ENCODE measurements around the gene TNRC6A.
A peak's percentile ranks its signal among the peaks of the same experiment; 100 is the strongest.
"Not testable (repeated sequence)": the region's sequence is repeated elsewhere in the genome, so short reads cannot be mapped to it uniquely, and the experiment has no call there.

TNRC6A gene

DNA sequence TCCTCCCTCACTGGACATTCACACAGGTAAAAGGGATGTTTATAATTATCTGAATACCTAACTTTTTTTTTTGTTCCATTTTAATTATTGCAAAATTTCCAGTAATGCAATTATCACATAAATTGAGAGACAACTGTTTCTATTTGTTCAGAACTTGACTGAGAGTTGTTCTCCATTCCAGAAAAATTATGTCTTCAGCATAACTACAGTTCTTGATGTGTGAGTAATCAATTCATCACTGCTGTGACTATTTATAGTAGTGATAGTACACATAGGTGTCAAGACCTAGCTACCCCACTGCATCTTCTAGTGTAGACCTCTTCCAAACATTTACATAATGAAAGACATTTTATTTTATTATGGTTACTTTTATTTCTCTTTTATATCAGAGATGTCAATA lies 5.8 kb upstream of the TNRC6A start:
- DNase-seq (ENCODE audit: insufficient read length, low spot score) (no peak), FAIRE-seq (no peak)

GRCh38 chr16:24728011-24728410 lies 1.4 kb upstream of the TNRC6A start:
- FAIRE-seq, result no peak
- no peak for DNase-seq (ENCODE audit: insufficient read length, low spot score)

- DNase-seq (ENCODE audit: insufficient read length, low spot score) (no peak), FAIRE-seq (no peak)
These were observed 584 bp upstream of the TNRC6A start for GRCh38 chr16:24728891-24729242.

DNA sequence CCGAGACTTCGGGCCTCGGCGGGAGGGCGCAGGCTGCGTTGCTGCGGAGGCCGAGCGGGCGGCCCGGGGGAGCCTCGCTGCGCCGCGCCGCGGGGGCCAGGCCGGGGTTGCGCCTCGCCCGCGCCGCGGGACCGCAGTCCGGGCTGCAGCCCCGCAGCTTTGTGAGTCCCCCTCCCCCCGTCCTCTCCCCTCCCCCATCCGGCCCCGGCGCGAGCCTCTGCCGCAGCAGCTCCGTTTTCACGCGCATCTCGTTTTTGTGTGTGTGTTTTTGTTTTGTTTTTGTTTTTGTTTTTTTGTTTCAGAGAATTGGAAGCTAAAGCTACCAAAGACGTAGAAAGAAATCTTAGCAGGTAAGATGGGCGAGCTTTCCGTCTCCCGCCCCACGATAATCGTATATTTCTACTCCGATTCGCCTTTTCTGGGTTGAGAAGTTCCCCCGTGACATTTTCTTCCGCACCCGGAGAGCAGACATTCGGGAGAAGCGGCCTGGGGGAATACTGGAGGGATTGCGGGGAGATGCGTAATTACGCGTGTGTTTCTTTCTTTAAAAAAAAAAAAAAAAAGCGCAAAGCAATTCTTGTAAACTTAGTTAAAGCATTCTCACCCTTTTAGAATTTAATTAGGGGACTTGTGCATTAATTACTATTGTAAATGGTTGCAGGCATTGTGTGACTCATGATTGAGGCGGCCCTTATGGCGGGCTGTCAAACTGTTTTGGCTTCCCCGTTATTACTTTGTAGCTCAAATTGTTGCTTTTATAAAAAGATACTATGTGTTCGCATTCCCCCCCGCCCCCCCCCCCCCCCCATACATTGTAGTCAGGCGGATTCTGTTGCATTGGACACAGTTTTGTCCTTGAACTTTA lies 732 bp downstream of the TNRC6A start:
- no peak for FAIRE-seq
- DNase-seq (ENCODE audit: insufficient read length, low spot score), result no peak

- FAIRE-seq, result no peak
- no peak for DNase-seq (ENCODE audit: insufficient read length, low spot score)
These were observed 1.5 kb downstream of the TNRC6A start for GRCh38 chr16:24730914-24731313.

- FAIRE-seq (no peak), DNase-seq (ENCODE audit: insufficient read length, low spot score) (no peak)
These were observed 2.4 kb downstream of the TNRC6A start for GRCh38 chr16:24731722-24732419.

GRCh38 chr16:24734382-24734781 lies 4.9 kb downstream of the TNRC6A start:
- FAIRE-seq (no peak), DNase-seq (ENCODE audit: insufficient read length, low spot score) (no peak)

DNA sequence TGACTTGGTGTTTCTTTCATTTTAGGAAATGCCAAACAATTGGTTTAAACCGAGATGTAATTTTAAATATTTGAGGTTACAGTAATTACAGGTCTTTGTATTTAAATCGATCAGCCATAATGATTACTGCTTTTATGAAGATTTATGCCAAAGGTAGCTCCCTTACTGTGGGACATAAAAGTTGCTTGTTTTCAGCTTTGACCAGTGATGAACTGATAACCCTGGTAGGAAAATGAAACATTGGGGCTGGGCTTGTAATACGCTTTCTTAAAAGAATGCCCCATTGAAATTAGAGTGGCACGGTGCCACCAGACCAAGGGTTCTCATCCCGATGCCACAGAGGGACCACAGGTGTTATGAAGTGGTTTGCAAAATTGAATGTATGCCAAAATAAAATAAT lies 7.3 kb downstream of the TNRC6A start:
- DNase-seq (ENCODE audit: insufficient read length, low spot score) (no peak), FAIRE-seq (no peak)

- DNase-seq (ENCODE audit: insufficient read length, low spot score), result no peak
- FAIRE-seq, result no peak
These were observed 8.0 kb downstream of the TNRC6A start for GRCh38 chr16:24737391-24737871.

DNA sequence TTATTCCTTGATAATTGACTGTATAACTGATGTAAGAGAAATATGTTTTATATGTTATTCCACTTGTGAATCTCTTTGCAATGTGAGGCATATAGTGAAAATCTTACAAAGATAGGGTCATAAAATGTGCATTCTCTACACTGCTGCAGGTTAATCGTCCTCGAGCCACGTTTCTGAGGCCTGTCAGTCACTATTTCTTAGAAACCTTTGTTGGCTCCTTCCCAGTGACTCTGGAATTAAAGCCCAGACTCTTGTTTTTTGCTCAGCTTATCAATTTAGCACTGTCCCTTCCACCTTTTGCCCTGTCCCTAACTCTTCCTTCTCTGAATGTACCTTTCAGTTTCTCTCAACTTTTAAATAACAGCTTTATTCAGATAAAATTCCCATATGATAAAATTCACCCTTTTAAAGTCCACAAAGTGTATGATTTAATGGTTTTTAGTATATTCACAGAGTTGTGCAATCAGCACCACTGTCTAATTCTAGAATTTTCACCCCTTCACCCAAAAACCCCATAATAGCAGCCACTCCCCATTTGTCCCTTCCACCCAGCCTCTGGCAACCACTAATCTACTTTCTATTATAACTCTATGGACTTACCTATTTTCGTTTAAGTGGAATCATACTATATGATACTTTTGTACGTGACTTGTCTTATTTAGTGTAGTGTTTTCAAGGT lies 8.6 kb downstream of the TNRC6A start:
- no peak for DNase-seq (ENCODE audit: insufficient read length, low spot score)
- FAIRE-seq, result no peak

- no peak for DNase-seq (ENCODE audit: insufficient read length, low spot score)
- no peak for FAIRE-seq
These were observed 9.4 kb downstream of the TNRC6A start for GRCh38 chr16:24738895-24739294.

DNA sequence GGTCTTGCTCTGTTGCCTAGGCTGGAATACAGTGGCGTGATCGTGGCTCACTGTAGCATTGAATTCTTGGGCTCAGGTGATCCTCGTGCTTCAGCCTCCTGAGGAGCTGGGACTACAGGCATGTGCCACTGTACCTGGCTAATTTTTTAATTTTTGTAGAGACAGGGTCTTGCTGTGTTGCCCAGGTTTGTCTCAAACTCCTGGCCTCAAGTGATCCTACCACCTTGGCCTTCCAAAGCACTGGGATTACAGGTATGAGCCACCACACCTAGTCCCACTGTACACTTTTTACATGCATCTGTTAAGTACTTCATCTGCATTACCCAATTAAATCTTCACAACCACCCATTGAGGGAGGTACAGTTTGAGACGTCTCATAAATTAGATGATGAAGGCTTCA lies 12.4 kb downstream of the TNRC6A start:
- no peak for DNase-seq (ENCODE audit: insufficient read length, low spot score)
- no peak for FAIRE-seq

DNA sequence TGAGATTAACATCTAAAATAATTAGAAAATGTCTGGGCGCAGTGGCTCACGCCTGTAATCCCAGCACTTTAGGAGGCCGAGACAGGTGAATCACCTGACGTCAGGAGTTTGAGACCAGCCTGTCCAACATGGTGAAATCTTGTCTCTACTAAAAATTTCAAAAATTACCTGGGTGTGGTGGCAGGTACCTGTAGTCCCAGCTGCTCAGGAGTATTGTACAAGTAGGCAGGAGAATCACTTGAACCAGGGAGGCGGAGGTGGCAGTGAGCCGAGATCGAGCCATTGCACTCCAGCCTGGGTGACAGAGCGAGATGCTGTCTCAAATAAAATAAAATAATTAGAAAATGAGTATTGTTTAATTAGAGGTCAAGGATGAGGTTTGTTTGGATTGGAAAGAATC lies 13.2 kb downstream of the TNRC6A start:
- FAIRE-seq, result not testable (repeated sequence)

GRCh38 chr16:24745391-24745790 lies 15.9 kb downstream of the TNRC6A start:
- DNase-seq (ENCODE audit: insufficient read length, low spot score) (no peak), FAIRE-seq (no peak)

More for the DNA sequence above, 13.2 kb downstream of the TNRC6A start:
- not testable (repeated sequence) for DNase-seq (ENCODE audit: insufficient read length, low spot score)

DNA sequence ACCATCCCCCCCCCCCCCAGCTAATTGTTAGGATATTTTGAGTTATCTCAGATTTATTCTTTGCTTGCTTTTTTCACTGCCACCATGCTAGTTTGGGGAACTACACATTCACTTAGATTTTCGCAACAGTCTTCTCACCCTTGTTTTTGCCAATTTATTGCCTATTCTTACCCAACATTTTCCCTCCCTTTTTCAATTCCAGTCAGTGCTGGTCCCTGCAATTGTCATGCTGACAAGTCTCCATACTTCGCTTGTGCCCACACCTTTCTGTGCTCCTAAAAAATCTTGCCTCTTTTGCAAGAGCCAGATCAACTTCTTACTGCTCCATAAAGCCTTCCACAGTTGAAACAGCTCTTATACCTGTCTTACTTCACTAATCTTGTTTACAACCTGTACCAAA lies 16.3 kb downstream of the TNRC6A start:
- no peak for FAIRE-seq
- no peak for DNase-seq (ENCODE audit: insufficient read length, low spot score)

GRCh38 chr16:24747441-24747840 lies 18.0 kb downstream of the TNRC6A start:
- no peak for DNase-seq (ENCODE audit: insufficient read length, low spot score)
- no peak for FAIRE-seq

GRCh38 chr16:24748242-24748641 lies 18.8 kb downstream of the TNRC6A start:
- FAIRE-seq (peak; percentile 68), DNase-seq (ENCODE audit: insufficient read length, low spot score) (peak; percentile 62)

GRCh38 chr16:24749310-24749709 lies 19.9 kb downstream of the TNRC6A start:
- FAIRE-seq (no peak), DNase-seq (ENCODE audit: insufficient read length, low spot score) (no peak)

DNA sequence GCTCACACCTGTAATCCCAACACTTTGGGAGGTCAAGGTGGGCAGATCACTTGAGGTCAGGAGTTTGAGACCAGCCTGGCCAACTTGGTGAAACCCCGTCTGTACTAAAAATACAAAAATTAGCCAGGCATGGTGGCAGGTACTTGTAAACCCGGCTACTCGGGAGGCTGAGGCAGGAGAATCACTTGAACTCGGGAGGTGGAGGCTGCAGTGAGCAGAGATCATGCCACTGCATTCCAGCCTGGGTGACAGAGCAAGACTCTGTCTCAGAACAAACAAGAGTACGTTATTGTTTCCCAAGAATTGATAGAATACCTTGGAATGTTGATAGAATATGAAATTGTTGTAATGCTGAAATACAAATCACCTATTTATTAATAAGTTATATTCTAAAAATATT lies 20.4 kb downstream of the TNRC6A start:
- not testable (repeated sequence) for FAIRE-seq; DNase-seq (ENCODE audit: insufficient read length, low spot score)

- no peak for FAIRE-seq
- DNase-seq (ENCODE audit: insufficient read length, low spot score), result no peak
These were observed 23.5 kb downstream of the TNRC6A start for GRCh38 chr16:24753000-24753399.

GRCh38 chr16:24753437-24753836 lies 24.0 kb downstream of the TNRC6A start:
- DNase-seq (ENCODE audit: insufficient read length, low spot score) (no peak), FAIRE-seq (no peak)

All from HTR-8/SVneo (cell line).